Astrocyte of the spinal cord (primary cell): ENCODE measurements around the gene MAPRE2.

Experiments
- DNase-seq: peaks from one replicate; pipeline ENCODE4 v3.0.0; 2011; ENCODE audit warnings: low read depth, low spot score
- H3K4me3 ChIP-seq: 2 replicates; pipeline ENCODE4 v1.5.1; 2011; ENCODE audit warnings: low read depth, mild to moderate bottlenecking, low read length, moderate library complexity
- in situ Hi-C: cut with HindIII; loops from 2 replicates; pipeline ENCODE4 v1.10.0; 2017; ENCODE audit warnings: low sequenced_read_pairs
- TF ChIP-seq, protein P1 (sequence below): IDR thresholded peaks from 2 replicates; pipeline ENCODE4 v1.5.1; 2012; ENCODE audit warnings: low read depth, mild to moderate bottlenecking, low read length, inconsistent platforms

The MAPRE2 gene

DNA sequence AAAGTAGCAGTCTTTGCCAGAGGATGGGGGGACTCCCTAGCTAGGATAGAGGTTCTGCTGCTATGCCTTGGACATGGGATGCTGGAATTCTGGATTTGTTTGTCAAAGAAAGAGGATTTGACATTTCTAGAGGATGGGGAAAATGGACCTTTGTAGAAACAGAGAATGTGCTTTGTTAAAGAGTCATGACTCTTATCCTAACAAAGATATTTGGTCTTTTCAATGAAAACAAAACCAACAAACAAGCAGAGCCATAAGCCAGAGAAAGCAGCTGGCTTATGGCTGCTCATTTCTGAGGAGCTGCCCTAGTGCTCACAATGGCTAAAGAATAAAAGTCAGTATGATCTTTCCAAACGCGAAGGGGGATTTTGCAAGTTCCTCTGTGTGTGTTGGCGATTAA, 40.8 kb upstream of the MAPRE2 start:
- H3K4me3 ChIP-seq, result no peak overlapping the region
- in situ Hi-C loops, result no loop called here
- TF ChIP-seq, protein P1, sequence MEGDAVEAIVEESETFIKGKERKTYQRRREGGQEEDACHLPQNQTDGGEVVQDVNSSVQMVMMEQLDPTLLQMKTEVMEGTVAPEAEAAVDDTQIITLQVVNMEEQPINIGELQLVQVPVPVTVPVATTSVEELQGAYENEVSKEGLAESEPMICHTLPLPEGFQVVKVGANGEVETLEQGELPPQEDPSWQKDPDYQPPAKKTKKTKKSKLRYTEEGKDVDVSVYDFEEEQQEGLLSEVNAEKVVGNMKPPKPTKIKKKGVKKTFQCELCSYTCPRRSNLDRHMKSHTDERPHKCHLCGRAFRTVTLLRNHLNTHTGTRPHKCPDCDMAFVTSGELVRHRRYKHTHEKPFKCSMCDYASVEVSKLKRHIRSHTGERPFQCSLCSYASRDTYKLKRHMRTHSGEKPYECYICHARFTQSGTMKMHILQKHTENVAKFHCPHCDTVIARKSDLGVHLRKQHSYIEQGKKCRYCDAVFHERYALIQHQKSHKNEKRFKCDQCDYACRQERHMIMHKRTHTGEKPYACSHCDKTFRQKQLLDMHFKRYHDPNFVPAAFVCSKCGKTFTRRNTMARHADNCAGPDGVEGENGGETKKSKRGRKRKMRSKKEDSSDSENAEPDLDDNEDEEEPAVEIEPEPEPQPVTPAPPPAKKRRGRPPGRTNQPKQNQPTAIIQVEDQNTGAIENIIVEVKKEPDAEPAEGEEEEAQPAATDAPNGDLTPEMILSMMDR, result no peak
- DNase-seq, result no peak

DNA sequence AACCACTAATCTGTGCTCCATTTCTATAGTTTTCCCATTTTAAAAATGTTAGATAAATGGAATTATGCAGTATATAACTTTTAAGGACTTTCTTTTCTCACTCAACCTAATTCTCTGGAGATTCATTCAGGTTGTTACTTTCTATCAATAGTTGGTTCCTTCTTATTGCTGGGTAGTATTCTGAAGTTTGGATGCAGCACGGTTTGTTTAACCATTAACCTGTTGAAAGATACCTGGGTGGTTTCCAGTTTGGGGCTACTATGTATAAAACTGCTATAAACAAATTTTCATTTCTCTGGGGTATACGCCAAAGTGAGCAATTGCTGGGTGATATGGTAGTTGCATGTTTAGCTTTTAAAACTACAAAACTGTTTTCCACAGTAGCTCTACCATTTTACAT, 39.1 kb upstream of the MAPRE2 start:
- in situ Hi-C loops, result no loop called here
- no peak overlapping the region for H3K4me3 ChIP-seq
- no peak for DNase-seq
- TF ChIP-seq, protein P1, result no peak

DNA sequence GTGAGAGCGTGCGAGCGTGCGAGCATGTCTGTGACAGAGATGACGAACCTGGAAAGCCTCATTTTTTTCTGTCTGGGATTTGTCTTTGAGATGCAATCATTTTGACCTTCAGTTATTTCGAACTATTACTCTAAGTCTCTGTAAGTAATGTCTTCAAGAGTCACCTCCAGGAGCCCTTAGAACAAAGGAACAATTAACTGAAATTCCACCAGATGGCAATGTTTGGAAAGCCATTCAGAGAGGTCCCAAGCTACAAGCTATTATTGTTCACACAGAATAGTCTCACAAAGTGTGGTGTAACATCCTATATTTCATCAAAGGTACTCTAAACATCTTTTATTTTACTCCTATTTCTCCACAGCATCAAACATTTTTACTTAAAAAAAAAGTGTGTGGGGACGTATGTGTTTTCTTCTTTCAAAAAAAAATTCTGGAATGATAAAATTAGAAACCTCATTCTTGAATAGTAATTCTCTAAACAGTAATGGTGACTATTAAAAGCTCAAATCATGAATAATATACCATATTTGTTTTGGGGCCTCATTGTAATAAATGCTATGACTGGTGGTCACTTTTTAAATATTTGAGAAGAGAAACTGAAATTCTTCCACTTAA, 35.1 kb upstream of the MAPRE2 start:
- peak; percentile 76 for DNase-seq
- H3K4me3 ChIP-seq, result no peak overlapping the region
- TF ChIP-seq, protein P1, result peak; percentile 50

DNA sequence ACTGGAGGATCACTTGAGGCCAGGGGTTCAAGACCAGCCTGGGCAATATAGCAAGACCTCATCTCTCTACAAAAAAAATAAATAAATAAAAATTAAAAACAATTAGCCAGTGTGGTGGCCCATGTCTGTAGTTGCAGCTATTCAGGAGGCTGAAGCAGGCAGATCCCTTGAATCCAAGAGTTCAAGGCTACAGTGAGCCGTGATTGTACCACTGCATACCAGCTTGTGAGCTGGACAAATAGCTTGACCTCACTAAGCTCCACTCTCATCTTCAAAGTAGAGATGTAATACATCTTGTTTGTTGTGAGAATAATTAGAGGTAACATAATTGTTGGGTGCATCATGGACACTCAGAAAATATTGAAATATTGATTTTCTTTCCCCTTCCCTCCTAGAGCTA, 31.1 kb upstream of the MAPRE2 start:
- no peak overlapping the region for H3K4me3 ChIP-seq
- in situ Hi-C loops, result no loop called here
- TF ChIP-seq, protein P1, result no peak
- no peak for DNase-seq

More for the DNA sequence above, 35.1 kb upstream of the MAPRE2 start:
- in situ Hi-C loops, result no loop called here

DNA sequence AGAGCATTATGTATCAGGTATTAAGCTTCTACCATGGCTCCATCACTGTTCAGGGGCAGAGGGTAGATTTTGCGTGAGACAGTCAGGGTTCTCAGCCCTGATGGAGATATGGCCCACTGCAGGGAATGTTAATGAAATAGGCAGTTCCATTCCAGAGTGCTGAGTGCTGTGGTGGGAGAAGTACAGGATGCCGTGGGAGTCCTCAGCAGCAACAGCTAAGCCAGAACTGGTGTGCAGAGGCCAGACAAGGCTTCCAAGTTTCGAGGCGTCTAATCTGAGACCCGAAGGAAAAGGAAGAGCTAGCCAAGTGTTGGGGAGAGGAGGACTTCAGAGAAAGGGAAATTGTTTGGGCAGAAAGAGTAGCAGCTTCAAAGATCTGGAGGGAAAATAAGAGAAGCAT, 30.2 kb upstream of the MAPRE2 start:
- no peak overlapping the region for H3K4me3 ChIP-seq
- TF ChIP-seq, protein P1, result no peak
- no peak for DNase-seq
- in situ Hi-C loops, result no loop called here

DNA sequence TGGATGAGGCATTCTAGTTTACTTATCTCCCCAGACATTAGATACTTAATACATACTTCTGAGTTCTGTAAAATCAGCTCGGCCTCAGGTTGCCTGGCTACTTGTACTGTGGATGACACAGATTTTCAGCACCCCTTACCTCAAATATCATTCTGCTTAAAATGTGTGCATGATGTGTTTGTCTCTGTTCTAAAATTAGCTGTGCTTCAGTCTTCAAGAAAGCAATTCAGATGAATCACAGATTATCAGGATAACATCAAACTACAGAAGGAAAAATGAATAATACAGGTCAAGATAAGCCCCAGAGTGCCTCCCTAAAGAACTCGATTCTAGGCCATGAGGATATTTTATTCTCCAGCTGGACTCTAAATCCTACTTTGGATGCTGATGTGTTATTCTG, 21.3 kb upstream of the MAPRE2 start:
- TF ChIP-seq, protein P1, result no peak
- in situ Hi-C loops, result no loop called here
- no peak for DNase-seq
- no peak overlapping the region for H3K4me3 ChIP-seq
